Nephron progenitor cell (in vitro differentiated cells): ENCODE data around the gene HSD17B12.

Experiments
- DNase-seq: peaks from one replicate; pipeline ENCODE4 v3.0.0; 2021
- H3K27ac Mint-ChIP-seq: 2 replicates; pipeline ENCODE4 v1.8.0; 2021; ENCODE audit warnings: mild to moderate bottlenecking, moderate library complexity, mixed read lengths
- H3K27me3 Mint-ChIP-seq: 2 replicates; pipeline ENCODE4 v1.8.0; 2021; ENCODE audit warnings: mild to moderate bottlenecking, low read depth, mixed read lengths; ENCODE audit not compliant: poor library complexity
- H3K36me3 Mint-ChIP-seq: 2 replicates; pipeline ENCODE4 v1.8.0; 2021; ENCODE audit warnings: low read depth, mixed read lengths
- H3K4me1 Mint-ChIP-seq: 2 replicates; pipeline ENCODE4 v1.8.0; 2021; ENCODE audit warnings: mixed read lengths
- H3K4me3 Mint-ChIP-seq: 2 replicates; pipeline ENCODE4 v1.8.0; 2021; ENCODE audit warnings: mild to moderate bottlenecking, moderate library complexity, mixed read lengths
- H3K9me3 Mint-ChIP-seq: 2 replicates; pipeline ENCODE4 v1.8.0; 2021; ENCODE audit warnings: mild to moderate bottlenecking, moderate library complexity, mixed read lengths
- CTCF ChIP-seq: fragments of 200-600 bp; sonication (generic); IDR thresholded peaks from 2 replicates; pipeline ENCODE4 v1.5.0; 2021; ENCODE audit warnings: antibody characterized with exemption

HSD17B12 gene

GRCh38 chr11:43699870-43700269 is 19.3 kb downstream of the HSD17B12 start:
- Mint-ChIP-seq H3K36me3 (peaks cover 89% of the 10 kb centered on the region), H3K4me1 (no peaks in the 10 kb centered on the region), H3K4me3 (no peak overlapping the region), H3K9me3 (peaks cover 57% of the 10 kb centered on the region), H3K27me3 (peaks cover 2% of the 10 kb centered on the region), H3K27ac (no peak overlapping the region)
- no peak for TF ChIP-seq CTCF
- no peak for DNase-seq

- H3K4me3 Mint-ChIP-seq = no peak overlapping the region
- H3K4me1 Mint-ChIP-seq = no peaks in the 10 kb centered on the region
- no peak for DNase-seq
- H3K27me3 Mint-ChIP-seq = no peaks in the 10 kb centered on the region
- peaks cover 22% of the 10 kb centered on the region for H3K9me3 Mint-ChIP-seq
- H3K27ac Mint-ChIP-seq = peak overlapping the region; percentile 39
- peaks cover 76% of the 10 kb centered on the region for H3K36me3 Mint-ChIP-seq
- TF ChIP-seq CTCF = no peak
Observed at GRCh38 chr11:43706631-43707030, 26.1 kb downstream of the HSD17B12 start.

- Mint-ChIP-seq H3K9me3 (peaks cover 16% of the 10 kb centered on the region), H3K27ac (no peak overlapping the region), H3K27me3 (no peaks in the 10 kb centered on the region), H3K4me1 (no peaks in the 10 kb centered on the region), H3K4me3 (no peak overlapping the region), H3K36me3 (peaks cover 72% of the 10 kb centered on the region)
- TF ChIP-seq CTCF = no peak
- DNase-seq = no peak
Observed at GRCh38 chr11:43708776-43709175, 28.2 kb downstream of the HSD17B12 start.

GRCh38 chr11:43709689-43710088 is 29.2 kb downstream of the HSD17B12 start:
- no peak for DNase-seq
- H3K27me3 Mint-ChIP-seq = no peaks in the 10 kb centered on the region
- no peak overlapping the region for H3K4me3 Mint-ChIP-seq
- H3K27ac Mint-ChIP-seq = peak overlapping the region; percentile 20
- TF ChIP-seq CTCF = no peak
- peaks cover 21% of the 10 kb centered on the region for H3K9me3 Mint-ChIP-seq
- no peaks in the 10 kb centered on the region for H3K4me1 Mint-ChIP-seq
- H3K36me3 Mint-ChIP-seq = peaks cover 68% of the 10 kb centered on the region

- H3K4me1 Mint-ChIP-seq = no peaks in the 10 kb centered on the region
- DNase-seq = no peak
- TF ChIP-seq CTCF = no peak
- H3K27me3 Mint-ChIP-seq = no peaks in the 10 kb centered on the region
- H3K36me3 Mint-ChIP-seq = peaks cover 66% of the 10 kb centered on the region
- no peak overlapping the region for H3K4me3 Mint-ChIP-seq
- no peak overlapping the region for H3K27ac Mint-ChIP-seq
- peaks cover 39% of the 10 kb centered on the region for H3K9me3 Mint-ChIP-seq
Observed at GRCh38 chr11:43712676-43713075, 32.1 kb downstream of the HSD17B12 start.

GRCh38 chr11:43718373-43718772 is 37.8 kb downstream of the HSD17B12 start:
- no peak for DNase-seq
- Mint-ChIP-seq H3K4me1 (no peaks in the 10 kb centered on the region), H3K36me3 (peaks cover 66% of the 10 kb centered on the region), H3K9me3 (peaks cover 44% of the 10 kb centered on the region), H3K27ac (no peak overlapping the region), H3K4me3 (no peak overlapping the region), H3K27me3 (no peaks in the 10 kb centered on the region)
- no peak for TF ChIP-seq CTCF
